GM19099 (cell line): ENCODE measurements around the gene TCP11L2.

Source experiments
- POLR2A ChIP-seq: IDR thresholded peaks from 3 replicates; pipeline ENCODE4 v1.6.1; 2011; ENCODE audit warnings: low read depth; ENCODE audit not compliant: insufficient read length; ENCODE audit errors: extremely low read depth

TCP11L2 gene

DNA sequence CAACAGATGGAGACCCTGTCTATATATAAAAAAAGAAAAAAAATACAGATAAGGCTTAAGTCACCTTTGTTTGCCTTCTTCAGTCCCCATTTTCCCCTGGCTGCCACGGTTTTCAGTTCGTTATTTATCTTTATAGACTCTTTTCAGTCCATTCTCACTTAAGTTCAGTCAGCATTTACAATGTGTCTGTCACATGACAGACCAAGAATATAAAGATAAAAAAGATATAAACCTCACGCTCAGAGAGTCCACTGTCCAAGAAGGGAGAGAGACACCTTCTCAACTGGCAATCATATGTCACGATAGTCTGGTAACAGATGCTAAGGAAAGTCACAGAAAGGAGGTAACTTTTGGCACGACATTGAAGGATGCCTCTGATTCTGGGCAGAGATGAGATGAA lies 41.6 kb downstream of the TCP11L2 start:
- no peak for TF ChIP-seq POLR2A

DNA sequence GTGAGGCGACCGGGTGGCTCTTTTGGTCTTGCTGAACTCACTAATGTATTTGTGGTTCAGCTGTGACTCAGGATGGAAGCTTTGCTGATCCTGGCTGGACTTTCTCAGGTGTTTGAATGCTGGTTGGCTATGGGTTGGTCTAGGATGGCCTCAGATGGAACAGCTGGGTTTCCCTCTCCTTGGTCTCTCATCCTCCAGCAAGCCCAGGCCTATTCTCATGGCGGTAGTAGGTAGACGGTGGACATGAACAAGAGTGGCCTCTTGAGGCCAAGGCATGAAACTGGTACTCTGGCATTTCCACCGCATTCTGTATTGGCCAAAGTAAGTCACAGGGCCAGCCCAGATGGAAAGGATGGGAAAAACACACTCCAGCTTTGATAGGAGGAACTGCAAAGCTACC lies 43.2 kb downstream of the TCP11L2 start:
- no peak for TF ChIP-seq POLR2A

- TF ChIP-seq POLR2A, result no peak
These were observed 45.9 kb downstream of the TCP11L2 start for GRCh38 chr12:106348411-106348810.

DNA sequence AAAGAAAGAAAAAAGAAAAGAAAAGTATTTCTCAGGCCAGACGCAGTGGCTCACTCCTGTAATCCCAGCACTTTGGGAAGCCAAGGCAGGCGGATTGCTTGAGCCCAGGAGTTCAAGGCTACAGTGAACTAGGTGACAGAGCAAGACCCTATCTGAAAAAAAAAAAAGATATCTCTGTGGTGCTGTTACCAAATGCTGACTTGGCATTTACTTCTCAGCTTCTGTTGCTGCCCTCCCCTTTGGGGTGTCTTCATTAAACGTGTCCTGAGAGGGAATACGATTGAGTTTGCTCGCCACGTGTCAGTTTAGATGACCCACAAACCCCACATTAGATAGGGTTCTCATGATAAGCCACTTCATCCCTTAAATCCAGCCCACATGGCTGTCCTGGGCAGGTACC lies 50.6 kb downstream of the TCP11L2 start:
- TF ChIP-seq POLR2A, result no peak

- TF ChIP-seq POLR2A, result peak; percentile 75
These were observed 55.2 kb downstream of the TCP11L2 start, which contains the start of gene POLR3B for GRCh38 chr12:106357549-106358395. Gene POLR3B (plus strand): TSS chr12:106357748. CDS start chr12:106357880, 132 bp downstream.

DNA sequence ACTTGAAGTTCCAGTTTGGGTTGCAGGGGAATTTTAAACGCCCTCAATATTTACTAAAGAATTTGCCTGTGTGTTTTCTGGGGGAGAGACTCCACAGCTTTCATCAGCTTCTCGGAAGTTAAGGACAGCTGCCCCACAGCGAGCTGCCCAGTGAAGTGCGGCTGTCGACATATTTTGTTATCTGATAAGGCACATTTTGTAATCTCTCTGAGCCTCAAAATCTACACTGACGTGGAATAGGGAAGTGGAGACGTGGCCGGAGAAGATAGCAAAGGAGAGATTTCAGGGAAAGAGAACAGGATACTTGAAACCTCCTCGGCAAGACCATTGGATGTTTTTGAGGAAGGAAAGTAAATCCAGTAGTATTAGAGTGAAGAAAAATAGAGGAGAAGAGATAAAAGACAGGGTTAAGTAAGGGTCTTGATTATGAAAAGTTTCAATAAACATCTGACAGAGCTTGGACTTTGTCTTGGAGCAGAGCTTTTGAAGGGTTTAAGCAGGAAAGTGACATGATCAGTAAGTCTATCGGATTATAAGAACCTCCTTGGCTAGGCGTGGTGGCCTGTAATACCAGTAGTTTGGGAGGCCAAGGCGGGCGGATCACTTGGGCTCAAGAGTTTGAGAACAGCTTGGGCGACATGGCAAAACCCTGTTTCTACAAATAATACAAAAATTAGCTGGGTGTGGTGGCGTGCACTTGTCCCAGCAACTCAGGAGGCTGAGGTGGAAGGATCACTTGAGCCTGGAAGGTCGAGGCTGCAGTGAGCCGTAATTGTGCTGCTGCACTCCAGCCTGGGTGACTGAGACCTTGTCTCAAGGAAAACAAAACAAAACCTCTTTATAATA lies 56.1 kb downstream of the TCP11L2 start:
- no peak for TF ChIP-seq POLR2A

DNA sequence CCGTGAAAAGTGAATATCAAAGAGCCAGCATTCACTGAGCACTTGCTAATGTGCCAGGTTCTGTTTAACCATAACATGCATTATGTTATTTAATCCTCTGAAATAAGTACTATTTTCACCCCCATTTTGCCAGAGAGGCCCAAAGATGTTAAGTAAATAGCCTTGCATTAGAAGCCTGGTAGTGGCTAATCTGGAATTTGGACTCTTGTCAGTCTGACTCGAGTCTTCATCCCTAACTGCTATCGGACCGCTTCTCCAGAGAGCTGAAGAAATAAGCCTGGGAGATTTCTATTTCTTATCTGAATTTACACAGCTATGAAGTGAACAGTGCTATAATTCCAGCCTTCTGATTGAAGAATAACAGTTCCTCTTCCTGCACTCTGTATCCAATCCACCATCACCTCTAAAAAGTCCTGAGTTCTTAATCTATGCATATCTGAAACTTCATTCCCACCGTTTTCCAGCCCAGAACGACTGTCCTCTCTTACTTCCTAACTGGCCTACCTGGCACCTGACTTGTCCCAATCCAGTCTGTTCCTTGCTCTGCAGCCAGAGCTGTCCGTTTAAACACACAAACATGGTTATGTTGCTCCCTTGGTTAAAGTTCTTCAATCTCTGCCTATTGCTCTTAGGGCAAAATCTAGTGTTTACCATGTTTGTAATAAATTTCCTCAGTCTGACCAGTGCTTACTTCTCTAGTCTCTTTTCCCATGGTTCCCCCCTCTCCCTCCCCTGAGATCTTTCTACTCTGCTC lies 57.3 kb downstream of the TCP11L2 start:
- no peak for TF ChIP-seq POLR2A

- TF ChIP-seq POLR2A, result no peak
These were observed 58.0 kb downstream of the TCP11L2 start for GRCh38 chr12:106360400-106360994.

GRCh38 chr12:106362971-106363370 lies 60.4 kb downstream of the TCP11L2 start:
- TF ChIP-seq POLR2A, result no peak

- TF ChIP-seq POLR2A, result no peak
These were observed 61.7 kb downstream of the TCP11L2 start for GRCh38 chr12:106364261-106364660.

- TF ChIP-seq POLR2A, result no peak
These were observed 67.3 kb downstream of the TCP11L2 start for GRCh38 chr12:106369624-106370346.

GRCh38 chr12:106378788-106379187 lies 76.3 kb downstream of the TCP11L2 start:
- TF ChIP-seq POLR2A, result no peak

GRCh38 chr12:106380954-106381353 lies 78.4 kb downstream of the TCP11L2 start:
- no peak for TF ChIP-seq POLR2A
